Dermis blood vessel endothelial cell (primary cell): ENCODE results near the gene KLK2. TPM values are rescaled to one million over a fixed set of nuclear protein-coding genes. Genes with fewer than 3 reads are reported as not detected.

Experiments
- DNase-seq: peaks from one replicate; pipeline ENCODE4 v3.0.0; 2010
- total RNA-seq: library from RNA; depleted of rRNA; stranded (reverse); fragments of >200 nt; gene quantifications from 2 replicates; pipeline ENCODE4 v1.2.3, GENCODE V29; 2014

KLK2 gene
- total RNA-seq, result 0.14 TPM in 1 of 2 replicates, not detected in the other

DNA sequence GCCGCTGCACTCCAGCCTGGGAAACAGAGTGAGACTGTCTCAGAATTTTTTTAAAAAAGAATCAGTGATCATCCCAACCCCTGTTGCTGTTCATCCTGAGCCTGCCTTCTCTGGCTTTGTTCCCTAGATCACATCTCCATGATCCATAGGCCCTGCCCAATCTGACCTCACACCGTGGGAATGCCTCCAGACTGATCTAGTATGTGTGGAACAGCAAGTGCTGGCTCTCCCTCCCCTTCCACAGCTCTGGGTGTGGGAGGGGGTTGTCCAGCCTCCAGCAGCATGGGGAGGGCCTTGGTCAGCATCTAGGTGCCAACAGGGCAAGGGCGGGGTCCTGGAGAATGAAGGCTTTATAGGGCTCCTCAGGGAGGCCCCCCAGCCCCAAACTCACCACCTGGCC is at the start of gene KLK2:
KLK2 (plus strand) TSS at position 384 of the 400 bp plus-strand sequence. CDS start 35 bp downstream, outside the sequence.
- DNase-seq, result no peak

DNA sequence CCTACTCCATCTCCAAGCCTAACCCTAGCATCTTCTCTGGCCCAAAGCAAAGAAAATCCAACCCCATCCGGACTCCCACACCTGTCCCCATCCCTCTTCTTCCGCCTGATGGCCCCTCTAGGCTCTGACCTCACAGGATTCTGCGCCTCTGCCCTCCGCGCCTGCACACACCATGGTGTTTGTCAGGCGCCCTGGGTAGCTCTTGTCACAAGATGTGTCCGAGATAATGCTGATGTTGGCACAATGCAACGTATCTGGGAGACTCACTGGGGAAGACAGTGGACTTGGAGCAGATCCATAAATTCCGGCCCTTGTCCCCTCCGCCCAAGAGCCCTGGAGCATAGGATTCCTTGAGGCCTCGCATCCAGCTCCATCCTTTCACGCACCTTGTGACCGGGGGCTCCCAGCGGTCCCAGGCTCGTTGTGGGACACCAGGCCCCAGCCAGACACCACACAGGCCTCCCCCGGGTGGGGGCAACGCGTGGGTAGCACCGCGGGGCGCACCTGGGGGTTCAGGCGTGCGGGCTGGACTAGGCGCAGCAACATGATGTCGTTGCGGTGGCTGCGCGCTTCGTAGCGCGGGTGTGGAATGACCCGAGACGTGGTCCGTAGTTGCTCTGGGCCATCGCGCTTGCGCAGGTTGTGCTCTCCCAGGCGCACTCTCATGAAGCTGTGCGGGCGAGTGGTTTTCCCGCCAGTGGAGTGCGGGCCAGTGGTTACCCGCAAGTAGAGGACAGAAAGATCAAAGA is 46.6 kb upstream of the KLK2 start:
- DNase-seq, result no peak

DNA sequence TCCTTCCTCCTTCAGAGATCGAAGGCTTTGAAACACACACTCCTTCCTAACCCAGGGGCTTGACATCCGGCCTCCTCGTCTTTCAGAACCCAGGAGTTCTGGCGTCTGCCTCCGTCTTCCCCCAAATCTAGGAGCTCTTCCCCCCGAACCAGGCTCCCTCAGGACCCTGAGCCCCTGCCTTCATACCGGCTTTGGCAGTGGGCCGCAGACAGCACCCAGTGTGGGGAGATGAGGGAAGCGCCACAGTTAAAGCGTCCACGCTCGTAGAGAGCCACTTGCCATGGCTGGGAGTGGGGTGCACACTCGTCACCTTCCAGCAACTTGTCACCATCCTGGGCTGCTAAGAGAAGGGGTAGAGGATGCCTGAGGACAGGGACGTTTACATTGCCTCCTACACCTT is 45.8 kb upstream of the KLK2 start:
- DNase-seq, result no peak

DNA sequence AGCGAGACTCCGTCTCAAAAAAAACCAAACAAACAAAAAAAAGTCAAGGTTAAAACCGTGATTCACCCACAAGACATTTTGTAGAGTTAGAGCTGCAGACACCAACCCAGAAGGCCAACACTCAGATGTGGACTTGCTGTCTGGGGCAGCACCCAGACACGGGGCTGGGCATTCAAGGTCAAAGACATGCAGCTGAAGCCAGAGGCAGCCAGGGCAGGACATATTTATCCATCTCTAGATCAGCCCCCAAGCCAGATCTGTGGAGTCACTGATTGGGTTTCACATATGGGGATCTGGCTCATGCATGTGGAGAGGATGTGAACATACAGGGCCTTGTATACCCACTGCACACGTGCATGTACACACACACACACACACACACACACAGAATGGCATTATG is 43.4 kb upstream of the KLK2 start:
- DNase-seq, result no peak

DNA sequence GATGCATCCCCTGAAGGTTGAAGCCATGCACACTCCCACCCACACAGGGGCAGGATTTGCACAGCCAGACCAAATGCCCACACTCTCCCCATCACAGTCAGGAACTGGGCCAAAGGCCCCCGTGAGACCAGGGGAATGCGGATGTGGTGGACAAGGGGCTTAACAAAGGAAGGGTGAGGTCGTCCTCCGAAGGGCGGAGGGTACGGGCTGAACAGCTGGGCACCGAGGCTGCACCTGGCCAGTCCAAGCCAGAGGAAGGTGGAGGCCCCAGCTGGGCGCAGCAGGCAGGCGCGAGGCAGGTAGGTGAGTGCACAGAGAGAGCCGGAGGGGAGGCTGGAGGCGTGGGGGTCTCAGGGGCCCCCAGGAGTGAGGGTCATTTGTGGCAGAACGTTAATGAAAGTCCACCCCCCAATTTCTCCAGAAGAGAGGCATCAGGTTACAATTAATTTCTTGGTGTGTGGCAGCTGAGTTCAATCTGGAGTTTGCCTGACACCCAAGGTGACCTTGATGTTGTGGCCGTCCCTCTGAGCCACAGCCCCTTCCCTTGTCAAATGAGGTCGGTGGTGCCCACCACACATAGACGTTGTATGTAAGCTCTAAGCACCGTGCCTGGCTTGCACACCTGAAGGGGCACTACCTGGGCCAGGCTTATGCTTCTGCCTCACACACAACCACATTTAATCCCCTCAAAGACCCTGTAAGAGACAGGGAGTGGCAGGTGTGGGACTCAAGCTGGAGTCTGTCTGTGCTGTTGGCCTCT is 42.8 kb upstream of the KLK2 start:
- DNase-seq, result no peak

DNA sequence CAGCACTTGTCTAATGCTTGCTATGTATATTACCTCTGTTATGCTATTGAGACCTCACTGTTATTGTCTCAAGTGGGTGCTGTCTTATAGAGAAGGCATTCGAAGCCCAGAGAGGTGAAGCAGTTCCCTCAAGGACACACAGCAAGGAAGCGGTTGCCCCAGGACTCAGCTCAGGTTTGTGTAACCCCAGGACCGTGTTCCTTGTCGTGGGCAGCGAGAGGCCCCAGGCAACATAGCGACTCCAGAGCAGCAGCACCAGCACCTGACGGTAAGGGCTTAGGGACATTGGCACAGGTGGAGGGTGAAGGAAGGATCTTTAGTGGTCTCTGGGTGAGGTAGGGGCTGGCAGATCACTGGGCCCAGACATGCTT is 42.2 kb upstream of the KLK2 start:
- no peak for DNase-seq

DNA sequence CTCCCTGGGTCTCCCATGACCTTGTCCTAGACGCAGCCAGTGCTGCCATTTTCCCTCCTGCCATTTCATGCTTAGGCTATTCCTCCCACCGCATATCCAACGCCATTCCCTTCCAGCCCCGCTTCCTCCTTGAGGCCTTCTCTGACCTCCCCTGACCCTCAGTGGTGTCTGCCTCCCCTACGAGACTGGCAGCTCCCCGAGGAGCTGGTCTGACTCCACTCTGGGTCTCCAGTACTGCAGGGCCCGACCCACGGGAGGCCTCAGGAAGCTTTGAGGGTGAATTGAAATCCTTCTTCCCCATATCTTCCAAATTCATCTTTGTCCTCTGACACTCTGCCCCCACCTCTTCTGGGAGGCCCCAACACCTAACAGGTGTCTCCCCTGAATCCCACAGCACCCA is 40.6 kb upstream of the KLK2 start:
- no peak for DNase-seq

DNA sequence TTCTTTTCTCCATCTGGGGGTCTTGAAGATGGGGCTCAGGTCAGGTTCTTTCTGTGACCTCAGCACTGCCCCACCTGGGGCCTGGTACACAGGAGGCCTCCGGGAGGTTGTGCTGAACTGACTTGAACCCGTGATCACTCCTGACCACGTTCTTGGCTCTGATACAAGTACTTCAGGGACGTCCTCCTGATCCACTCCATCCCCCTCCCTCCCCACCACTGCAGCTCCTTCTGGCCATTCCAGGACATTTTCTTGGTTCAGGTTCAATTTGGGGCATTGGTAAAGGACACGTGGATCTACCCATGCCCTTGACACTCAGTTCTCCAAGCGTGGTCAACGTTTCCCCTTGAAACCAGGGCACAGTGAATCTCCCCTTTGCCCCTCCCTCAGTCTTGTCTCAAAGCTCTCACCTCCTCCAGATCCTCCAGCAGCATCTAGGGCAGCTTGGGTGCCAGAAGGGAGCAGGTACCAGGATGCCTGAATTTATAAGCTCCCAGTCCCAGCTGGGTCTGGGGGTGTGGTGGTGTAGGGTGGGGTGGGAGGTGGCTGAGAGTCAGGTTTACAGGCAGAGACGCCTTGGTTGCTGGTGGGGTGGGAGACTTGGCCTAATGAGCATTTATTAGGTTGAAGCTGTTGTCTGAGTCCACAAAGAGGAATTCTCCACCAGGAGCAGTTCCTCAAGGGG is 40.0 kb upstream of the KLK2 start, which contains the start of gene KLK15:
KLK15 (minus strand) TSS at position 458 of the 685 bp plus-strand sequence. CDS start 2,082 bp downstream, outside the sequence.
- no peak for DNase-seq

DNA sequence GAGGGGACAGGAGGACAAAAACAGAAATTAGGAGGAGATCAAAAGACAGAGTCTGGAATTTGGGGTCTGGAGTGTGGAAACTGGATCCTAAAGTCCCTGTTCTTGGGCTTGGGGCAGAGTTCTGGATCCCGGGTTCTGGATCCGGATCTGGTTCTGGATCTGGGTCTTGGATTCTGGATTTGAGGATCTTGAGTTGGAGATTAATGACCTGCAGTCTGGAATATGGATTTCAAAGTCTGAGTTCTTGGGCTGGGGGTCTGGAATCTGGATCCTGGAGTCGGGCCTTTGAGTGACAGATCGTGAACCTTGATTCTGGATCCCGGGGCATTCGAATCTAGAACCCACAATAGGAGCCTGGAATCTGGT is 39.5 kb upstream of the KLK2 start:
- DNase-seq, result no peak

DNA sequence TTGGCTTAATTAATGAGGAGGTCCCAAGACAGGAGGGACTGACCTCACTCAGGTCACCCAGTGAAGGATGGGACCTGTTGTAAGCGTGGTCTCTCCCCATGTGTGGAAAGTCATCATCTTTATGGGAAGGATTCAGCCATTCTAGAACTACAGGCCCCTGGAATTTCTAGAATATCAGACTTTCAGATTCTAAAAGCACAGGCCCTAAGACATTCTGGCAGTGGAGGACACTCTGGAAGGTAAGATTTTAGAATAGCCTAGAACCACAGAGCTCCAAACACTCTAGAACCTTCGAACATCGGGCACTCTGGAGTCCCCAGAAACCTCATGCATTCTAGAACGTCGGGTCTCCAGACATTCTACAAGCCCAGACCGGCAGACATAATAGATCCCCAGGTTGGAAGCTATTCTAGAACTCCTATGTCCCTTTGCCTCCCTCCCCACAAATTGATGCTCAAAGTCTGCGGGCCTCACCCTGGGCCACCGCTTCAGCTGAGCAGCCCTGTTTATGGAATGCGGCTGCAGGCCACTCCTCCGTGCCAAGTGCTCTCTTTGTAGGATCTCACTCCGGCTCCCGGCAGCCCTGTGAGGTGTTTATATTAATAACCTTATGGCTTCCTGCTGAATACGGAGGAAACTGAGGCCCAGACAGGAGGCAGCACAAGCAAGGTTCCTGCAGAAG is 38.0 kb upstream of the KLK2 start:
- no peak for DNase-seq

DNA sequence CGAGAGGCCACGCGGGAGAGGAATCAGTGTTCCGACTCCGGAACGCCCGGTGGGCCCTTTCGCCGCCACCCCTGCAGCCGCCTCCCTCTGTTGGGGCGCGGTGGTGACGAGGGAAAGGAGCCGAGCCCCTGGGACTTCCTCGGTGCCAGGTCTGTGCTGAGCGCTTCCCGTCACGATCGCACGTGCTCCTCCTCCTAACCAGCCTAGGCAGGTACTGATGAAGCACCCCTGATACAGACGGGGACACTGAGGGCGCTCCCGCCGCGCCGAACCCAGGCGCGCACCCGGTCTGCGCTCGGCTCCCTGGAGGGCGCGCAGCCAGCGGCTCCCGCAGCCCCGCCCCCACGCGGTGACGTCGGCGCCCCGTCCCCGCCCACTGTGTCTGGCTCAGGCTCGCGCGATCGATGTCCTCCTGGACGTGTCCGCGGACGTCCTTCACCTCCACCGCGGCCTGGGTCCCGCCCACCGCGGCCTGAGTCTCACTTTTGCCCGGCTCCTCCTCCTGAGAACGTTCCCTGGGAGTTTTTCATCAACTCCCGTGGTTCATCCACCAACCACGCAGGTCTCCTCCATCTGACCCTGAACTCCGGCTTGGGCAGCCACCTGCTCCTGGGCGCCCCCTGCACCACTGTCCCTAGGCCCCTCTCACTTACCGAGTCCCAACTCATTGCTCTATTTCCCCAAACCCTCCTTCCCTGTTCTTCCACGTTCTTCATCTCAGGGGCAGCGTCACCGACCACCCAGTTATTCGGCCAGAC is 37.3 kb upstream of the KLK2 start:
- DNase-seq, result peak; percentile 75

DNA sequence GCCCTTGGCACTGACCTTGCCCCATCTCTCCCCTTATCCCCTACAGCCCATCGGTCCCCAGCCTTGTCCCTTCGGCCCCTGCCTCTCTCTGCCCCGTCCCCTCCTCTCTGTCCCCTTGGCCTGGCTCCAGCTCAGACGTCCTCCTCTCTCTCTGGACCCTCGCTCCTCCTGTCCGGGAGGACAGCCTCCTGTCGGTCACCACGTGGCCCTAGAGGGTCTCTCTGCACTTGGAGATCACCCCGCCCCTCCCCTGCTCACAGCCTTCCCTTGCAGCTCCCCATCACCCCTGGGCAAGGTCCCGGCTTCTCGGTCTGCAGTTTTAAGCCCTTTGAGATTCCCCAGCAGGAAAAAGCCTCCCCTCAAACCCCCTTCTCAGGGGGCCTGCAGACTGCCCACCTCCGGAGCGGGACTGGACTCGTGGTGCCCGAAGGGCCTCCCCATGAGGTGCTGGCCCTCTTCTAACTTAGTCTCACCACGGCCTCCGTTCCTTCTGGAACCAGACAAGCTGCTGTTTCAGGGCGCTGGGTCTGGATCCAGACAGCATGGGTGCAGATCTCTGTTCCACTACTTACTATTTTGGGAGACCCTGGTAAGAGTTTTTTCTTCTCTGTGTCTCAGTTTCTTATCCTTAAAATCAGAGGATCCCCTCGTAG is 36.6 kb upstream of the KLK2 start:
- no peak for DNase-seq

DNA sequence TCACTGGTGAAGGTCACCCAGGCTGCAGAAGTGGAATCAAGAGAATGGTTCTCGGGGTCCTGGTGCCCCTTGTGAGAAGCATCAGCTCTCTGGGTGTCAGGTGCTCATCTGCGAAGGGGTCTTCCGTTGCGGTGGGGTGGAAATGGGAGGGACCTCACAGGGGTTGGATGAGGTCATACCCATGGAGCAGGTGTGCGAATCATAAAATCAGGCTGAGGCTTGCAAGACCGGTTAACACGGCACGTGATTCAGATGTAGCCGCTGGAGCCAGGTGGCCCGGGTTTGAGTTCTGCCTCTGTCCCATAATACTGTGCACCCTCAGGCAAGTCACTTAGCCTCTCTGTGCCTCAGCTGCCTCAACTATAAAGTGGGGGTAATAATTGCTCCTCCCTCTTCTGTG is 35.9 kb upstream of the KLK2 start:
- DNase-seq, result no peak

DNA sequence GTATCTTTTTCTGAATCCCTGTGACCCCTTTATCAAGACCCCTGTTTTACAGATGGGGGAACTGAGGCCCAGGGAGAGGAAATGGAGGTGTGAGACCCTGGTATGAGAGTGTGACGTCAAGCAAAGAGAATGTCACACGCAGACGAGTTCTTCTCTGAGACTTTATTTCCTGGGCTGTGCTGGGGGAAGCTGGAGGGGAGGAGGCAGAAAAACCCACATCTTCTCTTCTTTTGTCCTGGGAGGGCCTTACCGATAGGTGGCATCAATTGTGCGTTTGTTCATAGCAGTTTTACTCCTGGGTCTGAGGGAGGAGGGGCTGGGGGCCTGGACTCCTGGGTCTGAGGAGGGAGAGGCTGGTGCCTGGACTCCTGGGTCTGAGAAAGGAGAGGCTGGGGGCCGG is 35.0 kb upstream of the KLK2 start:
- DNase-seq, result no peak

DNA sequence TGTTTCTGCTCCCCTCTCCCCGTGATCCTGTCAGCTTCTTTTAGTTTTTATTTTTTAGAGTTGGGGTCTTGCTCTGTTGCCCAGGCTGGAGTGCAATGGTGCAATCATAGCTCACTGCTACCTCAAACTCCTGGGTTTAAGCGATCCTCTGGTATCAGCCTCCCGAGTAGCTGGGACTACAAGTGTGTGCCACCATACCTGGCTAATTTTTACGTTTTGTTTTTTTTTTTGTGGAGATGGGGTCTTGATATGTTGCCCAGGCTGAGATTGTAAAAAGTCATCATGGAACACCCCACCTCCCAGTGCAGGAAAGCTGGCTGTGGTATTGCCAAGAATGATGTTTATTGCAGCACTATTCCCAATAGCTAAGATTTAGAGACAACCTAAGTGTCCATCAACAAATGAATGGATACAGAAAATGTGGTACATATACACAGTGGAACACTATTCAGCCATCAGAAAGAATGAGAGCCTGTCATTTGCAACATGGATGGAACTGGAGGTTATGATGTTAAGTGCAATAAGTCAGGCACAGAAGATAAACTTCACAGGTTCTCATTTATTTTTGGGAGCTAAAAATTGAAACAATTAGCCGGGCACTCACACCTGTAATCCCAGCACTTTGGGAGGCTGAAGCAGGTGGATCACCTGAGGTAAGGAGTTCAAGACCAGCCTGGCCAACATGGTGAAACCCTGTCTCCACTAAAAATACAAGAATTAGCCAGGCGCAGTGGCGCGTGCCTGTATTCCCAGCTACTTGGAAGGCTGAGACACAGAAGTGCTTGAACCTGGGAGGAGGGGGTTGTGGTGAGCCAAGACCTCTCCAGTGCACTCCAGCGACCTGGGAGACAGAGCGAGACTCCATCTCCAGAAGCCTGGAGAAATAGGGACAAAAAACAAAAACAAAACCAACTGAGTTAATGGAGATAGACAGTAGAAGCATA is 33.3 kb upstream of the KLK2 start:
- no peak for DNase-seq

DNA sequence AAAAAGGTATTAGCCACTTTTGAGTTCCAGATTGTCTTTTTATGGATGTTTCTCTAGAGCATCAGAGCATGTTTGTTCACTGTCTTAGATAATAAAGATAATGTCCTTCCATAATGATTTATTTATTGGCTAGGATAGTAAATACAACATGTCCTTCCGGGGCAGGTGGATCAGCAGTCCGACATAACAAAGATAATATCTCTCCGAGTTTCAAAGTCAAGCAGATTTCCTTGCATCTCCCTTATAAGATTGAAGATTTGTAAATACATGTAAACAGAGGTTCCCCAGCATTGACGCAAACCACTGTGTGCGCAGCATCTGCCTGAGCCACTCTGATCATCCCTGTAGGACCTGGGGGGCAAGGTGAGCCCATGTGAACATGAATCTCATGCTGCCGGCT is 31.1 kb upstream of the KLK2 start:
- no peak for DNase-seq

DNA sequence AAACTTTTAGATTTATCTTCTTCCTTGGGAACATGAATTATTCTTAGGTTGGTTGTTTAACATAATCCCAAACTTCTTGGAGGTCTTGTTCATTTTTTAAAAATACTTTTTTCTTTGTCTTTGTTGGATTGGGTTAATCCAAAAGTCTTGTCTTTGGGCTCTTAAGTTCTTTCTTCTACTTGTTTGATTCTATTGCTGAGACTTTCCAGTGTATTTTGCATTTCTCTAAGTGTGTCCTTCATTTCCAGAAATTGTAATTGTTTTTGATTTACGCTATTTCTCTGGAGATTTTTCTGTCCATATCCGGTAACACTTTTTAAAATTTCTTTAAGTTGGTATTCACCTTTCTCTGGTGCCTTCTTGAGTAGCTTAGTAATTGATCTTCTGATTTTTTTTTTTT is 30.0 kb upstream of the KLK2 start:
- no peak for DNase-seq

DNA sequence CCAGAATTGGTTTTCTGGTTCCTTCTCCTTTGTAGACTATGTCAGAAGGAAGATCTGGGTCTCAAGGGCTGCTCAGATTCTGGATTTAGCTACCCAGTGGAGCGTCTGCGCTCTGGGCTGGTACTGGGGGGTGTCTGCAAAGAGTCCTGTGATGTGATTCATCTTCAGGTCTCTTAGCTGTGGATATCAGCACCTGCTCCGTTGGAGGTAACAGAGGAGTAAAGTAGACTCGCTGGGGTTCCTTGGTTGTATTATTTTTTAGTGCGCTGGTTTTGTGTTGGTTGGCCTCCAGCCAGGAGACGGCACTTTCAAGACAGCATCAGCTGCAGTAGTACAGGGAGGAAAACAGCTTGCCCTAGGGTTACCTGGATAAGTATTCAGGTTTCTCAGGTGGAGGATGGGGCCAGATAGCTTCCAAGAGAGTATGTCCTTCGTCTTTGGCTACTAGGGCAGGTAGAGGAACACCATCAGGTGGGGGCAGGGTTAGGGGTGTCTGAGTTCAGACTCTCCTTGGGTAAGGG is 29.5 kb upstream of the KLK2 start:
- no peak for DNase-seq

DNA sequence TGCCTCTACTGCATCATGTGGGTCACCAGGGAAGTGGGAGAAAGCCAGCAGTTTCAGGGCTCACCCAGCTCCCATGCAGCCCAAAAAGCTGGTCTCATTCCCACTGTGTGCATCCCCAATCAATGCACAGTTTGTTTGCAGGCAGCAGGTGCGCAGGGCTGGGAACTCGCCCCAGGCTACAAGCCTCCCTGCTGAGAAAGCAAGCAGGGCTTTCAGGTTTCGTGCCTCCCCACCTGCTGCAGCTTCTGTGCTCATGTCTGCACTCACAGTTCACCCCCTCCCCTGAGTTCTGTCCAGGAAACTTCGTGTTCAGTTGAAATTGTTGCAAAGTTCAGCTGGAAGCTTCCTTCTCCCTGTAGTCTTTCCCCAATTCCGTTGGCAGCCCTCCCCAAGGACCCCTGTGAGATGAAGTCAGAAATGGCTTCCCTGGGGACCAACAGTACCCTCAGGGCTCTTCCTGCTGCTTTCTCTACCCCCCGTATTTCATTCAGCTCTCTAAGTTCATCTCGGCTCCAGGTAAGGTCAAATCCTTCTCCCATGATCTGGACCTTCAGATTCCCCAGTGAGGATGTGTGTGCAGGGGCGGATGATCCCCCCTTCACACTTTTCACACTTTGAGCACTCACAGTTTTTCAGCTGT is 28.8 kb upstream of the KLK2 start:
- DNase-seq, result no peak

DNA sequence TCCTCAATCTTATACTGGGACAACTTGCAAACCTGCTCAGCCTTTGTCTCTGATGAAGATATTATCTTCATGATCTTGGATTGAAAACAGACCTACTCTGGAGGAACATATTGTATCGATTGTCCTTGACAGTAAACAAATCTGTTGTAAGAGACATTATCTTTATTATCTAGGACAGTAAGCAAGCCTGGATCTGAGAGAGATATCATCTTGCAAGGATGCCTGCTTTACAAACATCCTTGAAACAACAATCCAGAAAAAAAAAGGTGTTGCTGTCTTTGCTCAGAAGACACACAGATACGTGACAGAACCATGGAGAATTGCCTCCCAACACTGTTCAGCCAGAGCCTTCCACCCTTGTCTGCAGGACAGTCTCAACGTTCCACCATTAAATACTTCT is 22.5 kb upstream of the KLK2 start:
- DNase-seq, result no peak
